ENCODE measurements around the gene ABO.
"Not testable (repeated sequence)": the region's sequence is repeated elsewhere in the genome, so short reads cannot be mapped to it uniquely, and the experiment has no call there.

ABO gene

GRCh38 chr9:133286523-133286922 lies 11.5 kb upstream of the ABO start:
- no peak for DNase-seq

GRCh38 chr9:133285252-133285775 lies 10.3 kb upstream of the ABO start:
- DNase-seq = no peak

GRCh38 chr9:133284362-133284761 lies 9.4 kb upstream of the ABO start:
- DNase-seq = no peak

GRCh38 chr9:133283255-133284032 lies 8.4 kb upstream of the ABO start:
- not testable (repeated sequence) for DNase-seq

GRCh38 chr9:133282464-133283238 lies 7.7 kb upstream of the ABO start:
- DNase-seq = peak; percentile 79

- DNase-seq = no peak
Observed at GRCh38 chr9:133280392-133280791, 5.4 kb upstream of the ABO start.

GRCh38 chr9:133278161-133279114 lies 3.4 kb upstream of the ABO start:
- no peak for DNase-seq

GRCh38 chr9:133277467-133277866 lies 2.5 kb upstream of the ABO start:
- no peak for DNase-seq

GRCh38 chr9:133276923-133277322 lies 1.9 kb upstream of the ABO start:
- DNase-seq = no peak

- no peak for DNase-seq
Observed at GRCh38 chr9:133276001-133276884, 1.2 kb upstream of the ABO start.

GRCh38 chr9:133274236-133275104 lies 531 bp downstream of the ABO start:
- no peak for DNase-seq

- DNase-seq = no peak
Observed at GRCh38 chr9:133273819-133274218, 1.2 kb downstream of the ABO start.

GRCh38 chr9:133273098-133273497 lies 1.9 kb downstream of the ABO start:
- peak; percentile 39 for DNase-seq

- DNase-seq = no peak
Observed at GRCh38 chr9:133269537-133270362, 5.3 kb downstream of the ABO start.

- DNase-seq = peak; percentile 79
Observed at GRCh38 chr9:133269136-133269535, 5.9 kb downstream of the ABO start.

GRCh38 chr9:133268335-133269056 lies 6.5 kb downstream of the ABO start:
- no peak for DNase-seq

GRCh38 chr9:133264235-133264764 lies 10.7 kb downstream of the ABO start:
- DNase-seq = no peak

GRCh38 chr9:133263557-133263956 lies 11.4 kb downstream of the ABO start:
- peak; percentile 70 for DNase-seq

- no peak for DNase-seq
Observed at GRCh38 chr9:133262226-133262625, 12.8 kb downstream of the ABO start.
